HepG2 (cell line): ENCODE results near the gene QTRT2. TPM values are rescaled to one million over a fixed set of nuclear protein-coding genes. Genes with fewer than 3 reads are reported as not detected.

Source experiments
- ATAC-seq: fragments of 200-7000 bp; cut with Tn5 transposase; 3 replicates; pipeline ENCODE4 v1.9.1; 2020; ENCODE audit warnings: mild to moderate bottlenecking, moderate library complexity
- BruUV-seq: library from RNA; stranded (reverse); fragments of 400-500 nt; replicated peaks from 2 replicates; lab custom pipeline; 2021; lab: Mats Ljungman, UMichigan
- CTCF ChIA-PET: fragments of 300-600 bp; formaldehyde crosslinking; extraction: SDS; loops from one replicate; lab custom pipeline; 2021; ENCODE audit warnings: low total read pairs, inconsistent platforms, low intra/inter-chr PET ratio; lab: Yijun Ruan, JAX
- POLR2A ChIA-PET: fragments of 350-600 bp; sonication (Branson Sonifier 250); formaldehyde crosslinking; loops from one replicate; lab custom pipeline; 2020; ENCODE audit warnings: antibody characterized with exemption, inconsistent platforms; lab: Yijun Ruan, JAX
- DNase-seq: peaks from one replicate; pipeline ENCODE4 v3.0.0-alpha.2; 2015; ENCODE audit warnings: low spot score
- FAIRE-seq: peaks from 3 replicates; lab custom pipeline; 2011; peaks lifted over from hg19 to GRCh38; lab: Jason Lieb, UNC
- H2AFZ ChIP-seq: one replicate; pipeline ENCODE4 v1.6.1; 2011; ENCODE audit warnings: low read length, inconsistent platforms
- H3K27ac ChIP-seq: fragments of 300-600 bp; 3 replicates; pipeline ENCODE4 v1.8.0; 2011; ENCODE audit warnings: mixed run types, mild to moderate bottlenecking, mixed read lengths, low read length, inconsistent platforms; ENCODE audit not compliant: insufficient read depth; ENCODE audit errors: extremely low read length
- H3K27me3 ChIP-seq, 2 experiments: fragments of 200-600 bp in 1 of 2; 2 replicates in 1 of 2; 3 replicates in 1 of 2; pipeline versions ENCODE4 v1.6.0 to v1.8.0; 2011; ENCODE audit warnings: low read length in 2 of 2, mild to moderate bottlenecking in 2 of 2, moderate library complexity in 2 of 2, inconsistent platforms in 1 of 2; ENCODE audit not compliant: insufficient read depth in 2 of 2, control insufficient read depth in 1 of 2
- H3K36me3 ChIP-seq, 2 experiments: fragments of 200-600 bp in 1 of 2; replicated peaks in 1 of 2; 2 replicates in 1 of 2; 3 replicates in 1 of 2; pipeline versions ENCODE4 v1.5.1 to v1.8.0; 2011; ENCODE audit warnings: low read length in 2 of 2, inconsistent platforms in 1 of 2; ENCODE audit not compliant: insufficient read depth in 2 of 2, control insufficient read depth in 1 of 2
- H3K4me1 ChIP-seq: 2 replicates; pipeline ENCODE4 v1.5.1; 2012; ENCODE audit warnings: low read length, inconsistent platforms; ENCODE audit not compliant: insufficient read depth
- H3K4me2 ChIP-seq: 2 replicates; pipeline ENCODE4 v1.6.0; 2011; ENCODE audit warnings: low read depth, low read length, inconsistent platforms
- H3K4me3 ChIP-seq, 3 experiments: fragments of 200-600 bp in 1 of 3; sonication (generic), shearing (Covaris generic) in 1 of 3; replicated peaks in 1 of 3; 2 replicates each; pipeline ENCODE4 v1.5.1; 2011 to 2016; ENCODE audit warnings: low read length in 3 of 3, inconsistent platforms in 2 of 3, low read depth in 2 of 3, mild to moderate bottlenecking in 2 of 3, control low read depth in 1 of 3, mixed read lengths in 1 of 3; ENCODE audit not compliant: insufficient read depth in 1 of 3
- H3K79me2 ChIP-seq: one replicate; pipeline ENCODE4 v1.6.1; 2011; ENCODE audit warnings: low read length, inconsistent platforms; ENCODE audit not compliant: insufficient read depth
- H3K9ac ChIP-seq: 2 replicates; pipeline ENCODE4 v1.6.0; 2011; ENCODE audit warnings: mild to moderate bottlenecking, low read depth, low read length, inconsistent platforms; ENCODE audit not compliant: insufficient read depth
- H3K9me3 ChIP-seq: 2 replicates; pipeline ENCODE4 v1.5.1; 2012; ENCODE audit warnings: mild to moderate bottlenecking, low read length
- H4K20me1 ChIP-seq: 2 replicates; pipeline ENCODE4 v1.6.0; 2011; ENCODE audit warnings: inconsistent platforms, mild to moderate bottlenecking, low read length, moderate library complexity; ENCODE audit not compliant: insufficient read depth
- AHDC1 ChIP-seq: sonication (generic); formaldehyde crosslinking; IDR thresholded peaks from 2 replicates; pipeline ENCODE4 v1.5.1; 2020; ENCODE audit warnings: mild to moderate bottlenecking, missing genetic modification reagents, borderline replicate concordance
- ATRX ChIP-seq: sonication (generic); formaldehyde crosslinking; IDR thresholded peaks from 2 replicates; pipeline ENCODE4 v1.4.0; 2020; ENCODE audit warnings: missing genetic modification reagents, borderline replicate concordance
- CTCF ChIP-seq: sonication (generic); formaldehyde crosslinking; IDR thresholded peaks from 2 replicates; pipeline ENCODE4 v1.5.0; 2020; ENCODE audit warnings: mild to moderate bottlenecking, missing genetic modification reagents, moderate library complexity
- JUNB ChIP-seq: sonication (generic); formaldehyde crosslinking; IDR thresholded peaks from 2 replicates; pipeline ENCODE4 v1.8.0; 2022; ENCODE audit warnings: missing genetic modification reagents, mild to moderate bottlenecking, borderline replicate concordance
- NFE2 ChIP-seq: sonication (generic); formaldehyde crosslinking; IDR thresholded peaks from 2 replicates; pipeline ENCODE4 v1.4.0; 2020; ENCODE audit warnings: missing genetic modification reagents
- SKI ChIP-seq: fragments of 450-650 bp; IDR thresholded peaks from one replicate; pipeline ENCODE4 v1.6.1; 2018; ENCODE audit warnings: mild to moderate bottlenecking; ENCODE audit not compliant: partially characterized antibody
- ZNF567 ChIP-seq: sonication (generic); formaldehyde crosslinking; IDR thresholded peaks from 2 replicates; pipeline ENCODE4 v1.8.1; 2023; ENCODE audit warnings: mild to moderate bottlenecking, missing genetic modification reagents, borderline replicate concordance
- ZNF782 ChIP-seq: sonication (generic); formaldehyde crosslinking; IDR thresholded peaks from 2 replicates; pipeline ENCODE4 v1.4.0; 2020; ENCODE audit warnings: missing genetic modification reagents, mild to moderate bottlenecking, borderline replicate concordance
- ZNF816 ChIP-seq: sonication (generic); formaldehyde crosslinking; IDR thresholded peaks from 2 replicates; pipeline ENCODE4 v1.8.0; 2022; ENCODE audit warnings: missing genetic modification reagents, mild to moderate bottlenecking, borderline replicate concordance
- WGBS: methylation state at CpG from one replicate; pipeline ENCODE4 v1.1.6; 2017; ENCODE audit warnings: low lambda C conversion rate; 5-methylcytosine and 5-hydroxymethylcytosine counted together
- in situ Hi-C: cut with HindIII; loops from 2 replicates; pipeline ENCODE4 v1.10.0; 2017; ENCODE audit warnings: low pct_unique_long_range_greater_than_20kb; ENCODE audit not compliant: extremely low pct_ligation_motif_present
- intact Hi-C: fragments of 100-400 bp; cut with micrococcal nuclease; formaldehyde crosslinking; loops from one replicate; pipeline ENCODE4 v1.10.0; 2022; ENCODE audit not compliant: unreplicated experiment
- polyA plus RNA-seq, 8 experiments: library from polyadenylated mRNA; depleted of rRNA in 3 of 8; stranded (reverse) in 7 of 8; unstranded in 1 of 8; fragments of >200 nt; fragmentation: Illumina TruSeq in 4 of 8; extraction: Trizol in 4 of 8; gene quantifications; 2 replicates each; pipeline versions ENCODE4 v1.2.1 to v1.2.3, GENCODE V29; 2011 to 2016; ENCODE audit warnings: low read depth in 4 of 8, missing spikeins in 1 of 8, mixed read lengths in 1 of 8; ENCODE audit not compliant: insufficient read depth in 1 of 8
- total RNA-seq, 5 experiments: library from RNA; depleted of rRNA; stranded (reverse); fragments of >200 nt; fragmentation: Illumina TruSeq; extraction: Trizol; gene quantifications; 2 replicates each; pipeline ENCODE4 v1.2.3, GENCODE V29; 2016; ENCODE audit warnings: low read depth in 1 of 5

The QTRT2 gene
- total and polyA plus RNA-seq, 2 of the 13 experiments (the other 11 are each of a cell fraction or from before 2014, with no cell fraction given) = 7.1 to 33.4 TPM

- TF ChIP-seq JUNB (CRISPR knock-in tag) (no peak), ZNF816 (CRISPR knock-in tag) (no peak), ZNF567 (CRISPR knock-in tag) (no peak)
Observed at GRCh38 chr3:114089675-114090074, 33.1 kb downstream of the QTRT2 start (continued).

GRCh38 chr3:114092151-114093015 lies 35.8 kb downstream of the QTRT2 start:
- H3K79me2 ChIP-seq = no peaks in the 10 kb centered on the region
- POLR2A ChIA-PET = no interaction called here
- H3K9me3 ChIP-seq = no peaks in the 10 kb centered on the region
- no peak for ATAC-seq
- H3K4me3 ChIP-seq = no peak overlapping the region
- H3K4me1 ChIP-seq = no peaks in the 10 kb centered on the region
- H3K36me3 ChIP-seq = no peaks in the 10 kb centered on the region
- H3K27me3 ChIP-seq = peaks cover 0 to 17% of the 10 kb centered on the region in 2 experiments; a peak in 3 of 5 replicates
- no TSS peak for BruUV-seq
- WGBS = 15% methylated on average over 13 of the region's 13 CpGs
- H3K9ac ChIP-seq = no peak overlapping the region
- no peaks in the 10 kb centered on the region for H4K20me1 ChIP-seq
- CTCF ChIA-PET = no interaction called here
- no peak overlapping the region for H3K4me2 ChIP-seq
- intact Hi-C loops = no loop called here
- no peak overlapping the region for H3K27ac ChIP-seq
- no peak for DNase-seq
- no peak for FAIRE-seq
- in situ Hi-C loops = no loop called here
- H2AFZ ChIP-seq = peak overlapping the region; percentile 27
- TF ChIP-seq ATRX (CRISPR knock-in tag) (no peak), ZNF782 (CRISPR knock-in tag) (no peak), SKI (no peak), AHDC1 (CRISPR knock-in tag) (no peak), NFE2 (CRISPR knock-in tag) (no peak), CTCF (no peak)
